Panc1 (cell line): ENCODE data around the gene PPP1R14B.

Experiments
- POLR2AphosphoS5 ChIP-seq: IDR thresholded peaks from 2 replicates; pipeline ENCODE4 v1.6.1; 2012; ENCODE audit warnings: mild to moderate bottlenecking, low read depth, low read length, moderate library complexity
- TF ChIP-seq, protein P1 (sequence below): fragments of 450-650 bp; IDR thresholded peaks from 2 replicates; pipeline ENCODE4 v1.5.1; 2017; ENCODE audit warnings: mild to moderate bottlenecking
- TF ChIP-seq, protein P2 (sequence below), 2 experiments: IDR thresholded peaks; 2 replicates each; pipeline ENCODE4 v1.6.1; 2011 to 2012; ENCODE audit warnings: low read depth in 2 of 2, control low read depth in 1 of 2, low read length in 1 of 2, mild to moderate bottlenecking in 1 of 2, moderate library complexity in 1 of 2; ENCODE audit not compliant: insufficient read depth in 1 of 2

- TF ChIP-seq, protein P1, sequence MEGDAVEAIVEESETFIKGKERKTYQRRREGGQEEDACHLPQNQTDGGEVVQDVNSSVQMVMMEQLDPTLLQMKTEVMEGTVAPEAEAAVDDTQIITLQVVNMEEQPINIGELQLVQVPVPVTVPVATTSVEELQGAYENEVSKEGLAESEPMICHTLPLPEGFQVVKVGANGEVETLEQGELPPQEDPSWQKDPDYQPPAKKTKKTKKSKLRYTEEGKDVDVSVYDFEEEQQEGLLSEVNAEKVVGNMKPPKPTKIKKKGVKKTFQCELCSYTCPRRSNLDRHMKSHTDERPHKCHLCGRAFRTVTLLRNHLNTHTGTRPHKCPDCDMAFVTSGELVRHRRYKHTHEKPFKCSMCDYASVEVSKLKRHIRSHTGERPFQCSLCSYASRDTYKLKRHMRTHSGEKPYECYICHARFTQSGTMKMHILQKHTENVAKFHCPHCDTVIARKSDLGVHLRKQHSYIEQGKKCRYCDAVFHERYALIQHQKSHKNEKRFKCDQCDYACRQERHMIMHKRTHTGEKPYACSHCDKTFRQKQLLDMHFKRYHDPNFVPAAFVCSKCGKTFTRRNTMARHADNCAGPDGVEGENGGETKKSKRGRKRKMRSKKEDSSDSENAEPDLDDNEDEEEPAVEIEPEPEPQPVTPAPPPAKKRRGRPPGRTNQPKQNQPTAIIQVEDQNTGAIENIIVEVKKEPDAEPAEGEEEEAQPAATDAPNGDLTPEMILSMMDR = no peak
- TF ChIP-seq POLR2AphosphoS5 = no peak
- TF ChIP-seq, protein P2, sequence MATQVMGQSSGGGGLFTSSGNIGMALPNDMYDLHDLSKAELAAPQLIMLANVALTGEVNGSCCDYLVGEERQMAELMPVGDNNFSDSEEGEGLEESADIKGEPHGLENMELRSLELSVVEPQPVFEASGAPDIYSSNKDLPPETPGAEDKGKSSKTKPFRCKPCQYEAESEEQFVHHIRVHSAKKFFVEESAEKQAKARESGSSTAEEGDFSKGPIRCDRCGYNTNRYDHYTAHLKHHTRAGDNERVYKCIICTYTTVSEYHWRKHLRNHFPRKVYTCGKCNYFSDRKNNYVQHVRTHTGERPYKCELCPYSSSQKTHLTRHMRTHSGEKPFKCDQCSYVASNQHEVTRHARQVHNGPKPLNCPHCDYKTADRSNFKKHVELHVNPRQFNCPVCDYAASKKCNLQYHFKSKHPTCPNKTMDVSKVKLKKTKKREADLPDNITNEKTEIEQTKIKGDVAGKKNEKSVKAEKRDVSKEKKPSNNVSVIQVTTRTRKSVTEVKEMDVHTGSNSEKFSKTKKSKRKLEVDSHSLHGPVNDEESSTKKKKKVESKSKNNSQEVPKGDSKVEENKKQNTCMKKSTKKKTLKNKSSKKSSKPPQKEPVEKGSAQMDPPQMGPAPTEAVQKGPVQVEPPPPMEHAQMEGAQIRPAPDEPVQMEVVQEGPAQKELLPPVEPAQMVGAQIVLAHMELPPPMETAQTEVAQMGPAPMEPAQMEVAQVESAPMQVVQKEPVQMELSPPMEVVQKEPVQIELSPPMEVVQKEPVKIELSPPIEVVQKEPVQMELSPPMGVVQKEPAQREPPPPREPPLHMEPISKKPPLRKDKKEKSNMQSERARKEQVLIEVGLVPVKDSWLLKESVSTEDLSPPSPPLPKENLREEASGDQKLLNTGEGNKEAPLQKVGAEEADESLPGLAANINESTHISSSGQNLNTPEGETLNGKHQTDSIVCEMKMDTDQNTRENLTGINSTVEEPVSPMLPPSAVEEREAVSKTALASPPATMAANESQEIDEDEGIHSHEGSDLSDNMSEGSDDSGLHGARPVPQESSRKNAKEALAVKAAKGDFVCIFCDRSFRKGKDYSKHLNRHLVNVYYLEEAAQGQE (IDR thresholded peaks at IDR 0.05; ENCODE audit: insufficient read depth in 1 of 2, low read depth in 2 of 2, low read length in 1 of 2) = no peak
Observed at GRCh38 chr11:64263947-64264317, 17.2 kb upstream of the PPP1R14B start.
